ENCODE measurements around the gene PDCL3.

Gene PDCL3

DNA sequence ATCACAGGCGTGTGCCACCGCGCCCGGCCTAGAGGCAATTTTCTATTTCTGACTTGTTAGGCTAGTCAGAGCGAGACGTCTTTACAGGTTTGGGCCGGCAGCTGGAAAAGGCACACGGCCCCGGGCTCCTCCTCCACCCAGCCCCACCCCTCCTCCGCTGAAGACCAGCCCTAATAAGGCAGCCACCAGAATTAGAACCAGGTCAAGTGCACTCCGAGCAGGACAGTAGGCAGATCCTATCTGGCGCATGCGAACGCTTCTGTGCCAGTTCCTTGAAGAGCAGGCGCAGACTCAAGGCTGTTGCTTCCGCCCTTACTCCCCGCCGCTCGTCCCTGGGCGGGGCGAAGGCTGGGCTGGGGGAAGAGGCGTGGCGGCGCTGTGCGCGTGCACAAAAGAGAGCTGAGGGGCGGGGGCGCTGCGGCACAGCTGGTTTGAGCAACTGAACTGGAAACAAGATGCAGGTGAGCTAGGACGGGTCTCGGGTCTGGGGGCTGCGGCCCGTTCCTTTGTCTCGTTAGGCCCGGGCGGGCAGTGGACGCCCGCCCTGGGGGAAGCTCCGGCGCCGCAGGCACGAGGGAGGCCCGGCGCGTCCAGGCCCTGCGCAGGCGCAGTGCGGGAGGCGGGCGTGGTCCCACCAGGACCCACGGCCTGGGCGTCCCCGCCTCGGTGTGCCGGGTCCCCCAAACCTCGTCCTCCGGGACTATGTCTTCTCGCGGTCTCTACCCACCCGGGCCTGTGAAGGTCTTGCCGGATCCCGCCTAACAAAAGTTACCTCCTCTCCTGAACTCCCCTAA, at the start of gene PDCL3:
PDCL3 (plus strand) TSS at position 381 of the 794 bp plus-strand sequence; CDS start at position 456, 75 bp downstream.
- DNase-seq, result peak; percentile 88 to 95 (median 92)

DNA sequence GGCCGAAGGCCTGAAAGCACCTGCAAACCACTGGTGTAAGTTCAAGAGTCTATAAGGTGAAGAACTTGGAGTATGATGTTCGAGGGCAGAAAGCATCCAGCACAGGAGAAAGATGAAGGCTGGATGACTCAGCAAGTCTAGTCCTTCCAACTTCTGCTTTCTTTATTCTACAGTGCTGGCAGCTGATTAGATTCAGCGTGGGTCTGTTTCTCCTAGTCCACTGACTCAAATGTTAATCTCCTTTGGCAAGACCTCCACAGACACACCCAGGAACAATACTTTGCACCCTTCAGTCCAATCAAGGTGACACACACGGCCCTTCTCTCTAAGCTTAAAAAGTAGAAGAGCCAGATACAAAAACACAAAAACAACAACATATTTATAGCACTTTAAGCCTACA, 49.1 kb upstream of the PDCL3 start:
- no peak for DNase-seq

DNA sequence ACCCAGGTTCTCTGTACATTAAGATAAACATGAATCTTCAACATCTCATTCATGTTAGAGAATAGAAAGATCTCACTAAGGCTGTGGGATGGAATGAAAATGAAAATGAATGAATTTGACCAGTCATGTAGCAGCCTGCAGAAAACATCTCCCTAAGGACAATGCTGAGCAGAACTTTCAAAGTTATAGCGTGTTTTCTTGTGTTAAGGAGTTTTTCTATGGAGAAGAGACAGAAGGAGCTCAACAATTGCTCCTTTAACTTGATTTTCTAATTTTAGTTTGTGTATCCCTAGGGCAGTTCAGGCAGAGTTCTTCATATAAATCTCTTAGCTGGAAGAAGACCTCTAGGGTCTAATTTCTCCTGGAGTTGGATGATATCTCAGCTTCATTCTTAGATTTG, 45.2 kb upstream of the PDCL3 start:
- DNase-seq, result no peak

DNA sequence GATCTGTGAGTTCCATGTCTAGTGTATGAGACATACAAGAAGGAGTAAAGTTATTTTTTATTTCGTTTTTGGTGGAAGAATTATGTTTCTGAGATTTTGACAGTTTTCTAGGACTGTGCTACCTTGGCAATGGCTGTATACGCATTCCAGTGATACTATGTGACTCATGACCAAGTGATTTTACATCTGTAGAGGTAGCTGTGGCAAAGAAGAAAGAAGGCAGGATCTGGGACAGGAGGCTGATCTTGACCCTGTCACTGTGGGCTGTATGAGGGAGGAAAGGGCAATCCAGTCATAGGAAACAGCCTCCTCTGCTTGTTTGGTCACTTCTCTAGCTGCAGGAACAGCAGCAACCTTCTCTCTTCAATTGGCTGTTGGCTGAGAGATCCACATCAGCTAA, 44.0 kb upstream of the PDCL3 start:
- no peak for DNase-seq

DNA sequence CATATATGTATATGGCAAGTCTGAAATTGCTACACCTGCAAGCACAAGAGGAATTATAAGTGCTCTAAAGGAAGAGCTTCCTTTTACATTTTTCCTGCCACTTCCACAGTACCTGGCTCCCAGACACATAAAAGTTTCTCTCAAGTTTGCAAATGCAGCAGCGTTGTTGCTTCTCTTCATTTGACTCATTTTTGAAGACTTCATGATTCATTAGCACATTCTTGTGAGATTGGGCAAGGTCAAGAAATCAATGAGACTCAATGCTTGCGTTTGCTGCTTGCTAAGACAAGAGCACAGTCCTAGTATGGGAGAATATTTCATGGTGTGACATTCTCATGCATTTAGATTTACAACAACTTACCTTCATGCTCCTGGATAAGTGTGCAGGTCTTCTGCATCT, 42.6 kb upstream of the PDCL3 start:
- no peak for DNase-seq

DNA sequence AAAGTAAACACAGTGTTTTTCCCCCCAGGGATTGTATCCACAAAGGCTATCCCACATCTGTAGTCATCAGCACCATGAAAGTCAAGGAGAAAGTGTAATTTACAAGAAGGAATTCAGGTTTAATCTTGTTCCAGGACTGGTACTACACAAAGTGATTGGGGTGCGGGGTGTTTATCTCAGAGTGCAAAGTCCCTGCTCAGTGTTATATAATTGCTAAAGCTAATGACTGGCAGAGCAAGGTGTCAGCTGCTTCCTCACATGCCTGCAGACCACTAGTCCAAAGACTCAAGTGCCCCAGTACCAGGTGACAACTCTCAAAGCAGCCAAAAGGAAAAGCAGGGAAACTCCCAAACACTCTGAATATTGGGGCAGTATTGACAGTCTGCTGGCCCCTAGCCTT, 40.4 kb upstream of the PDCL3 start:
- no peak for DNase-seq

DNA sequence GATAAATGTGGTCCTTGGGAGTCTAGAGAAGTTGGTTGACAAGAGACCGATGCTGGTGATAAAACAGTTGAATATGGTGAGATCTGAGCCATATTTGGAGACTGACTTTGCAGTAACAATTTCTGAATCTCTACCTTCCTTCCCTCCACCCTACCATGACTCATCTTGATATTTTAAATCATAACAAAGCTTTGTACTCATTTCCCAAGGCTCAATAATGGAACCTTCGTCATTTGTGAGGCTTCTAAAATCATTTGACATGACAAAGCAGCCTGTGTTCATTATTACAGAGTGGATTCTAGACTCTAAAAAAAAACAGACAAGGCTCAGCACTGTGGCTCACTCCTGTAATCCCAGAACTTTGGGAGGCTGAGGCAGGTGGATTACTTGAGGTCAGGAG, 38.5 kb upstream of the PDCL3 start:
- no peak for DNase-seq

DNA sequence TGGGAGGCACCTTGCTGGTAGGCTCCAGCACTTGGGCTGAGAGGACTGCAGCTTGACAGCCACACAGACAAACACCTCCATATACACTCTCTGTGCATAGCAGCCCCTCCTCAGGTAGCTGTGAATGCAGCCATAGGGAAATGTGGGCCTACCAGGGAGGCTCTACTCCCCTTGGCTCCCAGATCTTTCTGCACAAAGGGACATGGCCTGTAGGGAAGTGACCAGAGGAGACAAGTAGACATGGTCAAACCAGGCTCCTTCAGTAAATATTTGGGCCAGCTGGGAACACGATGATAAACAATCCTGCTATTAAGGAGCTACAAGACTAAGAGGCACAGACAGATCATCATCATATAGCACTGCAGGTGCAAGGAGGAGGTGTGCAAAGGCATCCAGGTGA, 35.9 kb upstream of the PDCL3 start:
- no peak for DNase-seq

DNA sequence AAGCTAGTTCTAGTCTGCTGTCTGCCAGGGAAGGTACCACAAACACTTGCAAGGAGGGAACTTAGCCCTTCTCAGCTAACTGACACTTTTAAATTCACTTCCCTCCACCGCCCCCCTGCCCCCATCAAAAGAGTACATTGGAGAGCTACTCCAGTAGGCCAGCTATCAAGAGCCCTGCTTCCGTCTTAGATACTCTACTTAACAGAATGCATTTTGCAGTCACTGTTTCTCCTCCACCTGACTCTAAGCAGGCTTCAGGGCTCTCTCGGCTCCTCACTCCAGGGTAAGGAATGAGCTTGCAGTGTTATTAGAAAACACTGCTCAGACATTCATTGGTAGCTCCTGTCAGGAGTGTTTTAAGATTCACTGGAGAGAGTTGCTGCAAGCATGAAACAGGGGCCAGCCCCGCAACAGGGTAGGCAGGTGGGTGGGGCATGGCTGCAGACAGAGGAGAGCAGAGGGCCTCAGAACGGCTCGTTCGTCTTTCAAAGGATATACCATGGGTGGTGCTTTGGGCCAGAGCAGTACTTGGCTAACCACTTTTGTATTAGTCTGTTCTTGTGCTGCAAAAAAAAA, 35.3 kb upstream of the PDCL3 start:
- DNase-seq, result no peak

DNA sequence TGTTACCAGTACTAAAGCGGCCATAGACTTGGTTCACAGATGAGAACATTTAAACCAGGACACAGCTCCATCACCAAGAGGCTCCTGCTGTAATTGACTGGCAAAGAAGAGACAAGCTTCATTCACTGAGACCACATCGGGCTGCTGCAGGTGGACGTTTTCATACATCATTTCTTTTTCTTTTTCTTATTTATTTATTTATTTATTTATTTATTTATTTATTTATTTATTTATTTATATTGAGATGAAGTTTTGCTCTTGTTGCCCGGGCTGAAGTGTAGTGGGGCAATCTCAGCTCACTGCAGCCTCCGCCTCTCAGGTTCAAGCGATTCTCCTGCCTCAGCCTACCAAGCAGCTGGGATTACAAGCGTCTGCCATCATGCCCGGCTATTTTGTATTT, 33.6 kb upstream of the PDCL3 start:
- no peak for DNase-seq

DNA sequence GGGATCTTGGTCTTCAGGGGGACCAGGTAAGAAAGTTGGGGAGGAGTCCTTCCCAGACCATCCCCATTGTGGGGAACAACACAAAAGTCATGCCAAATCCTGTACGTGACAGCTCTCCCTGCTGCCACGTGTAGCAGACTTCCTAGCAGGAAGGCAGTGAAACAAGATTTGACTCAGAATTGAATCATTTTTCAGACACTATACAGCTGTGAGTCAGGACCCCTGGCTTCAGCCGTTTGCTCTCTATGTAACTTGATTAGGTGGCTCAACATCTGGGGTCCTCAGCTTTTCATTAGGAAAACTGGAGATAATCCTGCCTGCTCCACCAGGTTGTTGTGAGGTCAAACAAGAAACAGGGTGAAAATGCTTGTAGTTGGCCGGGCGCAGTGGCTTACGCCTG, 32.9 kb upstream of the PDCL3 start:
- DNase-seq, result no peak

DNA sequence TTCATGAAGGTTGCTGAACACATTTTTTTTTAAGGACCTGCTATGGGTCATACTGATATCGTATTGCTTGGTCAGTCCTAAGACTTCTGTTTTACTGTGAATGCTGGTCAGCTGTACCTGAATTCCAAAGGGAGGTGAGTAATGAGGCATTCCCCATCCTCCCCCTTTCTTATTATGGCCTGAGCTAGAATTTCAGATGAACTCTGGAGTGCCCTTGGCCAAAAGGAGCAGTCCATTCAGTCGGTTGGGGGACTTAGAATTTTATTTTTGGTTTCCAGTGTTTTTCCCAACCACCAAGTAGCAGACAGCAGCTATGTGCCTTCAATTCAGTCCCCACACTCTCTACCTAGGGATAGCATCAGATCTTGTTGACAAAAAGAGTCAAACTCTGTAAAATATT, 26.9 kb upstream of the PDCL3 start:
- no peak for DNase-seq

DNA sequence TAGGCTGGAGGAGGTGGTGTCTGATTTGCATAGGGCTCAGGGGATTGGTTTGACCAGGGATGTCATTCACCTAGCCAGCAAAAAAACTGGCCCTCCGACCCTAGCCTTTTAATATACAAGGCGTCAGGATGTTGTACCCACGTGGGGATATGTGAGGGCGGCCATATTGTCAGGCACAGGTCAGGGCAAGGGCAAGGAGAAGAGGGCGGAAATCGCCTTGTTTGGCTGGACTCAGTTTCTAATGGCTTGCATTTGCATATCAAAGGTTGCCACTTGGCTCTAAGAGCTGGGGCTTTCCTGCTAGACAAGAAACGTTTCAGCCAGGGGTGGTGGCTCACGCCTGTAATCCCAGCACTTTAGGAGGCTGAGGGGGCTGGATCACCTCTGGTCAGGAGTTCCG, 24.9 kb upstream of the PDCL3 start:
- no peak for DNase-seq

DNA sequence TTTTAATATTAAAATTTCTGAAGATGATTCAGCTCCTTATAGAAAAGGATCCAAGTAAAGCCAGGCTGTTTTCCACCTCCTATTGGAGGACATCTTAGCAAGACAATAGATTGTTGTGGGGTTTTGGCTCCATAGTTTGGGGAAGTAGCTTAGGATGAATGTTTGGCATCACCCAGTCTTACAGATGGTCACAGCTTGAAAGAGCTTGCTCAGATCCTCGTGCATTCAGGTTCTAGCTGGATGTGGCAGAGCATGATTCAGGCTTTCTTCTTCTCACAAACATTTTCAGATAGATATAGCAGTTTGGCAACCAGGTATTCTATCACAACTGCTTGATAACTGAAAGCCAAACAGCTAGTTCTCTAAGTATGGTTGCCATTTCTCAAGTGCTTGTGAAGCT, 23.6 kb upstream of the PDCL3 start:
- DNase-seq, result no peak

DNA sequence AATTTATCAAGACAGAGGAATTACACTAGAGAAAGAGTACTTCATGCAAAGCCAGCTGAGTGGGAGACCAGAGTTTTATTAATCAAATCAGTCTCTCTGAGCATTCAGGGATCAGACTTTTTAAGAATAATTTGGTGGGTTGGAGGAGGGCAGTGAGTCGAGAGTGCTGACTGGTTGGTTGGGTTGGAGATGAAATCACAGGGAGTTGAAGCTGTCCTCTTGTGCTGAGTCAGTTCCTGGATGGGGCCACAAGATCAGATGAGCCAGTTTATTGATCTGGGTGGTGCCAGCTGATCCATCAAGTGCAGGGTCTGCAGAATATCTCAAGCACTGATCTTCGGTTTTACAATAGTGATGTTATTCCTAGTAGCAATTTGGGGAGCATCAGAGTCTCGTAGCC, 21.4 kb upstream of the PDCL3 start:
- no peak for DNase-seq

DNA sequence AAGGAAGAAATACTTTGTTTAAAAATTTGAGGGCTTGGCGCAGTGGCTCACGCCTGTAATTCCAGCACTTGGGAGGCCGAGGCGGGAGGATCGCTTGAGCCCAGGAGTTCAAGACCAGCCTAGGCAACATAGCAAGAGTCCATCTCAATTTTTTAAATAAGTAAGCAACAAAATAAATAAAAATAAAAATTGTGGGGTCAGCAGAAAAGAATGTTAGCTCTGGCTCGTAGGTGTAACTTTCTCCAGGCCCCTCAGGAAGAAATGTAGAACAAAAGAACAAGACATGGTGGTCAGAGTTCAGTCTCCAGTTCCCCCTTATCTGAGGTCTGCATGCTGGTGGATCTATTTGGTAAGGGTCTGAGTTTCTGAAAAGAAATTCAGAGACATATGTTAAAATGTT, 20.4 kb upstream of the PDCL3 start:
- DNase-seq, result no peak

DNA sequence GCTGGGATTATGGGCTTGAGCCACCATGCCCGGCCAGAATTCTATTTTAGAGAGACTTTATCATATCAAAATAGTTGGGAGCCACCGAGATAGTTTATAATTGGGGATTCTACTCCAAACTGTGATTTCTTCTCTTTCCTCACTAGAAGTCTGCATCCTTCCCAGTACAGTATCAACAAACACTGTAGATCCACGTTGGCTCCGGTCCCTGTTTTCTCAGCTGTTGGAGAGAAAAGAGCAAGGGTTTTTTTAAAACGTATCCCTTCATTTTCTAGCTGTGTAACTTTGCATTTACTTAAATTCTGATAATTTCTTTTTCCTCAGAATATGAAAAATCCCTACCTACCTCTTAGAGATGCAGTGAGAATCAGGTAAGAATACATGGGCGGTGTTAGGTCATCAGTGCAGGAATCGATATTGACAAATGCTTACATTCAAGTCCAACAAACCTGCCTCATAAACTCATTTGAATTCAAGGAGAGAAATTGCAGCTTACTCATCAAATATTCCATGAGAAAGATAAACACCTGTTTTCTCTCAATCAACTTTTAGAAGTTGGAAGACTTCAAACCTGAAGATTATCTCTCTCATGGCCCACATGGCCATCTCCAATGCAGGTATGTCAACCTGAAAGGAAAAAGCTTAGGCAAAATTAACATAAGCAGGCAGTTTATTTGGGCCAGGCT, 17.7 kb upstream of the PDCL3 start:
- no peak for DNase-seq

DNA sequence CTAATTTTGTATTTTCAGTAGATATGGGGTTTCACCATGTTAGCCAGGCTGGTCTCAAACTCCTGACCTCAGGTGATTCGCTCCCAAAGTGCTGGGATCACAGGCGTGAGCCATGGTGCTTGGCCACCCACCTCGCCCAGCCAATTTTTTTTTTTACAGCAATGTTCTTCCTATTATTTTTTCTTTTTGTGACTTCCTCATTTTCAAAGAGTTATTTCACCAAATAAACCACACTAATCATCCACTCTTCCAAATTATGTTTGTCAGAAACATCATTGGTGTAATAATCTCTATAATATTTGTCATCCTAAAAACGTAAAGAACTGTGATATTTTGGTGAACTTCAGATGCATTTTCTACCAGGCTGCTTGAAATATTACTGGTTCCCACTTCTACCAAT, 16.3 kb upstream of the PDCL3 start:
- DNase-seq, result no peak

DNA sequence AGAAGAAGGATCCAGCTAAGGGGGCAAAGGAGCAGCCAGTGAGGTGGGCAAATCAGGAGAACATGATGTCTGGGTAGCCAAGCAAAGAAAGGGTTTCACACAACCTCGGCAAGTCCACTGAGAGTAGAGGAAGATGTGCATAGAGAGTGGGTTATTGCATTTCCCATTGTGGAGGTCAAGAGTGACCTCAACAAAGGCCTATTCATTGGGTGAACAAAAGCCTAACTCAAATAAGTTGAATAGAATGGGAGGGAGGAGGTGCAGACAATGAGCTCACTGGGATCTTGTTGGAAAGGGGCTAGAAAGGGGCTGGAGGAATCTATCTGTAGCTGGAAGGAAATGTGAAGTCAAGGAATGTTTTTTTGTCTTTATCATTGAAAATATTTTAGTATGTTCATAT, 14.0 kb upstream of the PDCL3 start:
- no peak for DNase-seq

DNA sequence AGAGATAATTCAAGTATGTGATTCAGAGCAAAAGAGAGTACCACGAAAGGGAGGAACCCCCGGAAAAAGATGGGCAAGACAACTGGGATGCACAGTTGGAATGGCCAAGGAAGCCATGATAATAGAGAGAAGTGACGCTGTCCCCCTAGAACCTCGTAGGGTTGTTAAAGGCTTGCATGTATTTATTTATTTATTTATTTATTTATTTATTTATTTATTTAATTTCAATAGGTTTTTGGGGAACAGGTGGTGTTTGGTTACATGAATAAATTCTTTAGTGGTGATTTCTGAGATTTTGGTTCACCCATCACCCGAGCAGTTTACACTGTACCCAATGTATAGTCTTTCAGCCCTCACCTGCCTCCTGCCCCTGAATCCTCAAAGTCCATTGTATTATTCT, 11.5 kb upstream of the PDCL3 start:
- no peak for DNase-seq

DNA sequence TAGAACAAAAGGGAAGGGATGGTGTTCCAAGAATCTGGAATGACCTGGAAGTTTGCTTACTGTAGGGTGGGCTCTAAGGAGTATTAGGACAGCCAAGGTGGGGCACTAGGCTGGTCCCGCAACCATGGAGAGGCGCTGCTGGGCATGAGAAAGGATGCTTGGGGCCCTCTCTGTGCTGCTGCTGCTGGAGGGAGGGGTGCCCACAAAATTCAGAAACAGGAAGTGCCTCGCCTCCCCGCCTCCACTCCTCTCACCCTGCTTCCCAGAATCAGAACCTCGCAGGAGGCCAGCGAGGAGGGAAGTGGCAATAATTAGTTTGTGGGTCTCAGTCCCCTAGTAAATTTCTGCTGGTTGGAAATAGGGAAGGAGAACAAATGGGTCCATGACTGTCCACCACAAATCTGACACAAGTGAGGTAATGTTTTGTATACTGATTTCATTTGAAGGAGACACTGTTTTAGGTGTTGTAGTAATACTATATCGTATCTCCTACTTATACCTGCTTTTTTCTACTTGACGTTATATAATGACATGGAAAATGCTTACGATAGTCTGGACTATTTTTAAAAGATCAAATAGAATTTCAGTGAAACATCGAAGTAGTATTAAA, 7.9 kb upstream of the PDCL3 start:
- peak in 2 of 4 experiments; percentile 11 to 23 for DNase-seq

DNA sequence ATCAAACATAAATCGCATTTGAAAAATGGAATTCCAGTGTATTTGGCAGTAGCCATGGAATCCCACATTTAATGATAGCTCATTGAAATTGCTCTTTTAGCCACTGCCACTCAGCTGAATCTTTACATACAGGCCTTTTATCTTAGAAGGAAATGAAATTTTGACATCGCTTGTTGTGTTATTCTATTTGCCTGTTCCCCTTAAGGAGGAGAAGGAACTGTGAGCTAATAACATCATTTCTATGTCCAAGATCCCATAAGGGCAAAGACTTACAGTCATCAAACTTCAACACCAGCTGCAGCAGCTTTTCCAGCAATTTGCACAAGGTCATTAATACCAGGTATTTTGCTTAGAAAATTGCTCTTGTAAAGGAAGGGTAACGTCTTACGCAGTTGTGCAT, 6.0 kb upstream of the PDCL3 start:
- no peak for DNase-seq

DNA sequence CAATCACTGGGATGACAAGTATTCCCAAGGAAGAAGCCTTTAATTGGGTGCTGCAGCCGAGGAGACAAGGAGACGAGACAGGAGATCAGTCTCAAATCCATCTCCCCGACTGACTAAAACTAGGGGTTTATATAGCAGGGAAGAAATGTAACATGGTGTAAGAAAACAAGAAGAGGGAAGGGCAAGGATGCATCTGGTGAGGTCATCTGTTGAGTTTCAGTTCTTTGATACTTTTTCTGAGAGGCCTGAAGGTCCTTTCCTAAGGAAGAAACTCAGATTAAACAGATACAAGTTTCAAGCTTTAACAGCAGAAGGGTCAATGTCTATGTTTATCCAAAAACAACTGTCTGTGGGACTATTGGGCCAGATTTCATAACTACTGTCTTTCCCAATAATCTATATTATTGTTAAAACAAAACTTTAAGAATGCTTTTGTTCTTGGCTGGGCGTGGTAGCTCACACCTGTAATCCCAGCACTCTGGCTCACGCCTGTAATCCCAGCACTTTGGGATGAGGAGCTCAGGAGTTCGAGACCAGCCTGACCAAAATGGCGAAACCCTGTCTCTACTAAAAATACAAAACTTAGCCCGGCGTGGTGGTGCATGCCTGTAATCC, 2.5 kb upstream of the PDCL3 start:
- no peak for DNase-seq

DNA sequence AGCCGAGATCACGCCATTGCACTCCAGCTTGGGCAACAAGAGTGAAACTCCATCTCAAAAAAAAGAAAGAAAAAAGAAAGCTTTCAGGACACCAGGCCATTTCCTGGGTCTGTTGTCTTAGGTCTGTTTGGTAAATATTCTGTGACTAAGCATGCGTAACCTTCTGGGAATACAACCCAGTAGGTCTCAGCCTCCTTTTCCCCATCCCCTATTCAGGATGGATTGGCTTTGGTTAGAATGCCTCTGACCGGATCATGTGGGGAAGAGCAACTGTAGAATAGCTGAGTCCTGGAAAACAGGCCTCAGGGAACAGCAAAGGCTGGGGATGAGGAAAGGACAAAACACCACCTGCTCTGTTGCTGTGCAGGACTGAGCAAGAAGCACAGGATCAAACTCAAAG, 1.6 kb upstream of the PDCL3 start:
- DNase-seq, result no peak
